ENCODE results near the gene ZNRF1.
"Not testable (repeated sequence)": the region's sequence is repeated elsewhere in the genome, so short reads cannot be mapped to it uniquely, and the experiment has no call there.

ZNRF1 gene

GRCh38 chr16:75118943-75119539 is 120.2 kb downstream of the ZNRF1 start:
- DNase-seq = no peak

DNA sequence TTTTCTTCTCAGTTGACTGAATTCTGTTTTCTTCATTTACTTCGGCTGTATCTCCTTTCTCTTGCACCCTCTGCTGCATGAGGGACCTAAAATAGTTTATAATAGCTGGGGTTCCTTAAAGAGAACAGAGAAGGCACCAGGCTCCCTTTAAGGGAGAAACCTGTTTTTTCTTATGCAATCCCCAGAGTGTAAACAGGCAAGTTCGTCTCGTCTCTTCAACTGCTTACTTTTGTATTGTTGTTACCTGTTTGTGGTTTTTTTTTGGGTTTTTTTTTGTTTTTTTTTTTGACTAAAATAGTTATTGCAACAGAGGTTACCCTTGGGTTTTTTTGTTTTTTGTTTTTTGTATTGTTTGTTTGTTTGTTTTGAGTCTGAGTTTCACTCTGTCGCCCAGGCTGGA is 121.4 kb downstream of the ZNRF1 start:
- no peak for DNase-seq

DNA sequence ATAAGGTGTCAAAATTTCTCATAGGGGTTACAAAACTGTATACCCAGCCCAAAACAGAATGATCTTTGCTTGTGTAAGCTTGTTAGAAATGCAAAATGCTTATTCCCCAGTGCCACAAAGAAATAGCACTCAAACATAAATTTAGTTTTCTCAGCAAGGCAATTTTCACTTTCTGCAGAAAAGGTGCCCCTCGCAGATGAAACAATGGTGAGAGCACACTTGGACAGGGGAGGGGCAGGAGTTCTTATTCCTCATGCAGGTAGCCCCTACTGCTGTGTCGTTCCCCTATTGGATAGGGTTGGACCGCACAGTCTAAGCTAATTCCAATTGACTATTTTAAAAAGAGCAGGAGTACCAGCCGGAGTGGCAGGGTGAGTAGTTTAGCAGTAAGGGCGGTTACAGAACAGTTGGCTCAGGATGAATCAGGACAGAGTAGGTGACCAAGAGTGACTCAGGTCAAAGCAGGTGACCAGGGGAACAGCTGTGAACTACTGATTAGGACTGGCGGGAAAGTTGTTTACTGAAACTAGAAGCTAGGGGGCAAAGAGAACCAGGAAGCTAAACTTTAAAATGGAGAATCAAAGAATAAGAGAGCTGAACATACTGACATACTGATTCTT is 123.2 kb downstream of the ZNRF1 start:
- no peak for DNase-seq

- no peak for DNase-seq
Observed at GRCh38 chr16:75122609-75123008, 123.8 kb downstream of the ZNRF1 start.

- no peak for DNase-seq
Observed at GRCh38 chr16:75127713-75128415, 129.0 kb downstream of the ZNRF1 start.

- not testable (repeated sequence) for DNase-seq
Observed at GRCh38 chr16:75129421-75130149, 130.8 kb downstream of the ZNRF1 start.

DNA sequence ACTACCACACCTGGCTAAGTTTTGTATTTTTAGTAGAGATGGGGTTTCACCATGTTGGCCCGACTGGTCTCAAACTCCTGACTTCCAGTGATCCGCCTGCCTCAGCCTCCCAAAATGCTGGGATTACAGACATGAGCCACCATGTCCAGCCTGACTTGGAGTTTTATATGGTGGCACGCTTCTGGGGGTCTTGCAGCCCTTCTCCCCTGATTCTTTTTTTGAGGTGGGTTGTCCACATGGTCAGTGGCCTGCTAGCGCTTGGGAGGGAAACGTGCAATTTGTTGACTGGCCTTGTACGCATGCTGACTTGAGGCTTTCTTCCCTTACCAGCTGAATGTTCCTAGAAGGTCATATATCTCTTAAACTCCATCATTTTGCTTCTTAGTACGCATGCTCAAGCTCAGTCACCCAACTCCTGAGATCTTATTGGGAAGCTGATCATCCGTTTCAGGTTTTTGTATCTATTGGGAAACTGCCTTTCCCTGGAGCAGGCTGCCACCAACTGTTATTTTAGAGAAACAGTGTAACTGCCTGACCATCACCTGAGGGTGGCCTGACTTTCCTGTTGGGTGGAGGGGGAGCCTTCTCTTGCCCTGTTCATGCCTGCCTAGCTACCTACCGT is 131.4 kb downstream of the ZNRF1 start:
- DNase-seq = no peak

- no peak for DNase-seq
Observed at GRCh38 chr16:75131081-75131480, 132.3 kb downstream of the ZNRF1 start.

- no peak for DNase-seq
Observed at GRCh38 chr16:75138233-75138632, 139.4 kb downstream of the ZNRF1 start.

DNA sequence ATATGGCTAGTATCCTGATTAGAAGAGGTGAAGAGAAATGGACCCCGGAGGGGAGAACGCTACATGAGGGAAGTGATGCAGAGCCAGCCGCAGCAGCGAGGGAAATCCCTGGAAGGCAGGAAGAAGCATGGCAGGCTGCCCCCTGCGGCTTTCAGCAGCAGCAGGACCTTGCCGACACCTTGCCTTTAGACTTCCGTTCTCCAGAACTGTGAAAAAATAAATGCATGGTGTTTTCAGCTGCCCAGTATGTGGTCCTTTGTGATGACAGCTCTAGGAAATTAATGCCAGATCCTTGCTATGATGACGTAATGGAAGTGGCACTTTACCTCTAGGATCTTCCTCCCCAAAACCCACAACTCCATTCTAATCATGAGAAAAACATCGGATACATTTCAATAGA is 139.8 kb downstream of the ZNRF1 start:
- DNase-seq = no peak

GRCh38 chr16:75139498-75139897 is 140.7 kb downstream of the ZNRF1 start:
- no peak for DNase-seq

- no peak for DNase-seq
Observed at GRCh38 chr16:75143941-75144340, 145.1 kb downstream of the ZNRF1 start.

DNA sequence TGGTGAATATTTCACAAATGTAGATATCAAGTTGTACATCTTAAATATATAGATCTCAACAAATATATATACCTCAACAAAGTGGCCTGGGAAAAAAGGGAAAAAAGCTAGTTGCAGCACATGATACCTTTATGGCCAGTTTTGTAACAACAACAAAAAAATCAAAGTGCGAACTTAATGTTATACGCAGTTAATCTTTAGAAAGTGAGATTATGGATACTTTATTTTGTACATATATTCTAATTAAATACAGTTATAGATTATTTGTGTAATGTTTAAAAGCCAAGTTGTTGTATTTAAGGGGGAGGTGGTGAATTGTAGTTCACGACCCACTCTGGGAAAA is 149.1 kb downstream of the ZNRF1 start:
- no peak for DNase-seq

- peak; percentile 34 for DNase-seq
Observed at GRCh38 chr16:75148311-75149195, 149.7 kb downstream of the ZNRF1 start, which contains the start of gene ZFP1. ZFP1 (plus strand) TSS chr16:75148524; CDS start chr16:75152952, 4,428 bp downstream.

GRCh38 chr16:75151798-75152197 is 153.0 kb downstream of the ZNRF1 start:
- DNase-seq = no peak

- no peak for DNase-seq
Observed at GRCh38 chr16:75152635-75153034, 153.8 kb downstream of the ZNRF1 start.

DNA sequence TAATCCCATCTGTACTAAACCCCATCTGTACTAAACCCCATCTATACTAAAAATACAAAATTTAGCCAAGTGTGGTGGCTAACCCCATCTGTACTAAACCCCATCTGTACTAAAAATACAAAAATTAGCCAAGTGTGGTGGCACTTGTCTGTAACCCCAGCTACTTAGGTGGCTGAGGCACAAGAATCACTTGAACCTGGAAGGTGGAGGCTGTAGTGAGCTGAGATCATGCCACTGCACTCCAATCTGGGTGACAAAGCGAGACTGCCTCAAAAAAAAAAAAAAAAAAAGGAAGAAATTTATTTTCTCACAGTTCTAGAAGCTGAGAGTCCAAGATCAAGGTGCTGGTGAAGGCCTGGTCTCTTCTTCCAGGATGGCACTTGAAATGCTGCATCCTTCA is 161.6 kb downstream of the ZNRF1 start:
- no peak for DNase-seq

Measured in NCI-H1417 treated with DMSO at 0.1 percent for 48 hours (cell line).